ENCODE data around the gene NHS.

GRCh38 chrX:17494216-17494615 lies 119.2 kb downstream of the NHS start:
- TF ChIP-seq CTCF (IDR thresholded peaks at IDR 0.05; ENCODE audit: insufficient read depth, low read depth, low read length) (no peak), EZH2 (IDR thresholded peaks at IDR 0.05; ENCODE audit: insufficient read depth, low read length) (no peak)
